ENCODE results near the gene FAM184B. TPM values are rescaled to one million over a fixed set of nuclear protein-coding genes. Genes with fewer than 3 reads are reported as not detected.
"Not testable (repeated sequence)": the region's sequence is repeated elsewhere in the genome, so short reads cannot be mapped to it uniquely, and the experiment has no call there.

Gene FAM184B
- total RNA-seq, 1 experiment from 2014 or later, result 0.07 TPM

DNA sequence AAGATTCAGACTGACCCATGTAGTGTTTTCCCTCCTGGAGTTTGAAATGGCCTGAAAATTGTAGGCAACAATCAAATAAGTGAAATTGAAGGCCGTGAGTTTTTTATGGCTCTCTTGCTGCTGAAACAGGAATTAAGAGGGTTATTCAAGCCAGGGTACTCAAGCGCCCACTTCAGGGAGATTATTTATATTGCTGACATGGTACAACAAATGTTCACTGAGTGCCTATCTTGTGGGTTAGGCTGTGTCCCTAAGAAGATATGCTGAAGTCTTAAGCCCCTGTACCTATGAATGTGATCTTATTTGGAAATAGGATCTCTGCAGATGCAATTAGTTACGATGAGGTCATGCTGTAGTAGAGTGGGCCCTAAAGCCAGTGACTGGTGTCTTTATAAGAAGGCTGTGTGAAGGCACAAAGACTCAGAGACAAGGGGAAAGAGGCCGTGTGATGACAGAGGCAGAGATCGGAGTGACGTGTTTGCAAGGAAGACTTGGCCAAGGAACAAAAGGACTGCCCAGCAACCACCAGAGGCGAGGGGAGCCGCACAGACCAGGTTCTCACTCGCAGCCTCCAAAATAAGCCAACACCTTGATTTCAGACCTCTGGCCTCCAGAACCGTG lies 94.1 kb downstream of the FAM184B start:
- Histone ChIP-seq H2AFZ (ENCODE audit: low read depth, low read length, poor library complexity, severe bottlenecking) (no peak overlapping the region), H3K9ac (ENCODE audit: low read length) (no peak overlapping the region), H3K27me3 (ENCODE audit: insufficient read depth, low read length) (no peaks in the 10 kb centered on the region), H3K79me2 (ENCODE audit: insufficient read depth, low read length) (no peaks in the 10 kb centered on the region), H4K20me1 (ENCODE audit: insufficient read depth) (no peaks in the 10 kb centered on the region), H3K9me3 (ENCODE audit: control insufficient read depth in 1 of 2, insufficient read depth in 1 of 2, low read depth in 1 of 2, low read length in 2 of 2) (no peaks in the 10 kb centered on the region), H3K9me2 (ENCODE audit: insufficient read depth) (no peaks in the 10 kb centered on the region), H3K36me3 (ENCODE audit: control insufficient read depth in 1 of 2, insufficient read depth in 2 of 2, low read length in 2 of 2) (no peaks in the 10 kb centered on the region), H3K4me1 (ENCODE audit: control insufficient read depth in 1 of 2, insufficient read depth in 2 of 2, low read length in 2 of 2) (peaks cover 0 to 13% of the 10 kb centered on the region in 2 experiments; a peak in 3 of 4 replicates), H3K4me2 (ENCODE audit: low read length) (no peak overlapping the region), H3K4me3 (replicated peaks in 1 of 2; ENCODE audit: low read depth in 1 of 2, low read length in 2 of 2) (no peak overlapping the region), H3K27ac (ENCODE audit: low read depth, low read length) (no peak overlapping the region)
- no TSS peak for BruUV-seq (replicated peaks)
- DNase-seq (ENCODE audit: low read depth, low spot score) (no peak), ATAC-seq (no peak)
- ChIA-PET POLR2A (no interaction called here), CTCF (no interaction called here), RAD21 (ENCODE audit: low non-redundant PET in 1 of 2, low total read pairs in 2 of 2, uncharacterized antibody in 2 of 2, unreplicated experiment in 2 of 2) (no interaction called here)
- TF ChIP-seq FOSL1 (IDR thresholded peaks at IDR 0.05; ENCODE audit: low read depth) (no peak), POLR2A (IDR thresholded peaks at IDR 0.05; ENCODE audit: borderline replicate concordance, extremely low read depth, insufficient read depth, insufficient read length) (no peak), ELF1 (IDR thresholded peaks at IDR 0.05; ENCODE audit: borderline replicate concordance, low read depth) (no peak), CEBPB (IDR thresholded peaks at IDR 0.05; ENCODE audit: low read depth) (no peak), EZH2 (IDR thresholded peaks at IDR 0.05) (no peak), JUND (IDR thresholded peaks at IDR 0.05) (no peak), EGR1 (IDR thresholded peaks at IDR 0.05; ENCODE audit: low read depth) (no peak)
- TF ChIP-seq, protein P1, sequence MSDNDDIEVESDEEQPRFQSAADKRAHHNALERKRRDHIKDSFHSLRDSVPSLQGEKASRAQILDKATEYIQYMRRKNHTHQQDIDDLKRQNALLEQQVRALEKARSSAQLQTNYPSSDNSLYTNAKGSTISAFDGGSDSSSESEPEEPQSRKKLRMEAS (IDR thresholded peaks at IDR 0.05), result no peak
- TF ChIP-seq, protein P2, sequence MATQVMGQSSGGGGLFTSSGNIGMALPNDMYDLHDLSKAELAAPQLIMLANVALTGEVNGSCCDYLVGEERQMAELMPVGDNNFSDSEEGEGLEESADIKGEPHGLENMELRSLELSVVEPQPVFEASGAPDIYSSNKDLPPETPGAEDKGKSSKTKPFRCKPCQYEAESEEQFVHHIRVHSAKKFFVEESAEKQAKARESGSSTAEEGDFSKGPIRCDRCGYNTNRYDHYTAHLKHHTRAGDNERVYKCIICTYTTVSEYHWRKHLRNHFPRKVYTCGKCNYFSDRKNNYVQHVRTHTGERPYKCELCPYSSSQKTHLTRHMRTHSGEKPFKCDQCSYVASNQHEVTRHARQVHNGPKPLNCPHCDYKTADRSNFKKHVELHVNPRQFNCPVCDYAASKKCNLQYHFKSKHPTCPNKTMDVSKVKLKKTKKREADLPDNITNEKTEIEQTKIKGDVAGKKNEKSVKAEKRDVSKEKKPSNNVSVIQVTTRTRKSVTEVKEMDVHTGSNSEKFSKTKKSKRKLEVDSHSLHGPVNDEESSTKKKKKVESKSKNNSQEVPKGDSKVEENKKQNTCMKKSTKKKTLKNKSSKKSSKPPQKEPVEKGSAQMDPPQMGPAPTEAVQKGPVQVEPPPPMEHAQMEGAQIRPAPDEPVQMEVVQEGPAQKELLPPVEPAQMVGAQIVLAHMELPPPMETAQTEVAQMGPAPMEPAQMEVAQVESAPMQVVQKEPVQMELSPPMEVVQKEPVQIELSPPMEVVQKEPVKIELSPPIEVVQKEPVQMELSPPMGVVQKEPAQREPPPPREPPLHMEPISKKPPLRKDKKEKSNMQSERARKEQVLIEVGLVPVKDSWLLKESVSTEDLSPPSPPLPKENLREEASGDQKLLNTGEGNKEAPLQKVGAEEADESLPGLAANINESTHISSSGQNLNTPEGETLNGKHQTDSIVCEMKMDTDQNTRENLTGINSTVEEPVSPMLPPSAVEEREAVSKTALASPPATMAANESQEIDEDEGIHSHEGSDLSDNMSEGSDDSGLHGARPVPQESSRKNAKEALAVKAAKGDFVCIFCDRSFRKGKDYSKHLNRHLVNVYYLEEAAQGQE (IDR thresholded peaks at IDR 0.05; ENCODE audit: low read depth), result no peak
- intact Hi-C loops (cut with micrococcal nuclease), result no loop called here

DNA sequence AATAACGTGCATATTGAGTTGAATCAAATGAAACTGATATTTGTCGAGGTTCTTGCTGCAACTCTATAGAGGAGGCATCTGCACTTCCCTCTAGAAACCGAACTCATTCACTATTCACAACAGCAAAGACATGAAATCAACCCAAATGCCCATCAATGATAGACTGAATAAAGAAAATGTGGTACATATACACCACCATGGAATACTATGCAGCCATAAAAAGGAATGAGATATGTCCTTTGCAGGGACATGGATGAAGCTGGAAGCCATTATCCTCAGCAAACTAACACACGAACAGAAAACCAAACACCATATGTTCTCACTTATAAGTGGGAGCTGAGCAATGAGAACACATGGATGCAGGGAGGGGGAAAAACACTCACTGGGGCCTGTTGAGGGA lies 96.8 kb downstream of the FAM184B start:
- ATAC-seq; BruUV-seq (replicated peaks); H3K9ac ChIP-seq (ENCODE audit: low read length); H3K4me3 ChIP-seq (replicated peaks in 1 of 2; ENCODE audit: low read depth in 1 of 2, low read length in 2 of 2); H3K27me3 ChIP-seq (ENCODE audit: insufficient read depth, low read length); H3K27ac ChIP-seq (ENCODE audit: low read depth, low read length); DNase-seq (ENCODE audit: low read depth, low spot score); H3K9me2 ChIP-seq (ENCODE audit: insufficient read depth); intact Hi-C loops (cut with micrococcal nuclease); H4K20me1 ChIP-seq (ENCODE audit: insufficient read depth); POLR2A ChIA-PET; H3K9me3 ChIP-seq (ENCODE audit: control insufficient read depth in 1 of 2, insufficient read depth in 1 of 2, low read depth in 1 of 2, low read length in 2 of 2); H3K79me2 ChIP-seq (ENCODE audit: insufficient read depth, low read length); H2AFZ ChIP-seq (ENCODE audit: low read depth, low read length, poor library complexity, severe bottlenecking); H3K4me1 ChIP-seq (ENCODE audit: control insufficient read depth in 1 of 2, insufficient read depth in 2 of 2, low read length in 2 of 2); H3K36me3 ChIP-seq (ENCODE audit: control insufficient read depth in 1 of 2, insufficient read depth in 2 of 2, low read length in 2 of 2); RAD21 ChIA-PET (ENCODE audit: low non-redundant PET in 1 of 2, low total read pairs in 2 of 2, uncharacterized antibody in 2 of 2, unreplicated experiment in 2 of 2); CTCF ChIA-PET; H3K4me2 ChIP-seq (ENCODE audit: low read length): not testable (repeated sequence)

Measured in HCT116 (cell line).